AG04450 (cell line): ENCODE results near the gene RBKS. TPM values are rescaled to one million over a fixed set of nuclear protein-coding genes. Genes with fewer than 3 reads are reported as not detected.
A peak's percentile ranks its signal among the peaks of the same experiment; 100 is the strongest.
"Not testable (repeated sequence)": the region's sequence is repeated elsewhere in the genome, so short reads cannot be mapped to it uniquely, and the experiment has no call there.

Experiments
- CTCF ChIA-PET: fragments of 300-600, 350-600 bp; formaldehyde crosslinking; extraction: SDS; loops from one replicate; lab custom pipeline; 2022; ENCODE audit warnings: antibody characterized with exemption, inconsistent platforms; lab: Charles Lee
- POLR2A ChIA-PET: fragments of 350-600 bp; formaldehyde crosslinking; extraction: SDS; loops from one replicate; lab custom pipeline; 2021; ENCODE audit warnings: antibody characterized with exemption, inconsistent platforms; lab: Yijun Ruan, JAX
- DNase-seq: peaks from one replicate; pipeline ENCODE4 v3.0.0-alpha.2; 2011; ENCODE audit warnings: low read depth, low spot score
- H3K27ac ChIP-seq: one replicate; pipeline ENCODE4 v1.5.1; 2012; ENCODE audit warnings: low read depth, low read length, control low read depth
- H3K27me3 ChIP-seq: one replicate; pipeline ENCODE4 v1.6.0; 2012; ENCODE audit warnings: low read length; ENCODE audit not compliant: control insufficient read depth, insufficient read depth
- H3K4me3 ChIP-seq: 2 replicates; pipeline ENCODE4 v1.5.1; 2011; ENCODE audit warnings: mild to moderate bottlenecking, low read depth, low read length, control low read depth
- H3K9me3 ChIP-seq: 2 replicates; pipeline ENCODE4 v1.5.1; 2012; ENCODE audit warnings: low read length; ENCODE audit not compliant: control insufficient read depth, insufficient read depth
- CTCF ChIP-seq: IDR thresholded peaks from 2 replicates; pipeline ENCODE4 v1.5.1; 2011; ENCODE audit warnings: low read depth, low read length, control low read depth, inconsistent platforms
- polyA plus RNA-seq: library from polyadenylated mRNA; depleted of rRNA; stranded (reverse); fragments of >200 nt; gene quantifications from 2 replicates; pipeline ENCODE4 v1.2.3, GENCODE V29; 2011

RBKS gene
- polyA plus RNA-seq, 1 experiment, result 1.5 TPM

GRCh38 chr2:27771548-27772335 is 118.4 kb downstream of the RBKS start, which contains the start of gene MRPL33:
MRPL33 (plus strand) TSS chr2:27771719; CDS start chr2:27771778, 59 bp downstream.
- DNase-seq, result peak; percentile 57
- Histone ChIP-seq H3K4me3 (peak within 1 kb of the TSS; percentile 89), H3K27ac (peak within 1 kb of the TSS; percentile 86), H3K27me3 (no peaks in the 10 kb centered on the region), H3K9me3 (no peaks in the 10 kb centered on the region)
- TF ChIP-seq CTCF, result no peak
- POLR2A ChIA-PET, result interaction anchor here (1.4 kb wide), 1 partner anchor 27 kb away, joined by 4 read pairs; no protein-coding TSS in a partner anchor
- CTCF ChIA-PET, result no interaction called here

GRCh38 chr2:27771202-27771547 is 119.0 kb downstream of the RBKS start:
- ChIA-PET CTCF (no interaction called here), POLR2A (no interaction called here)
- no peak for TF ChIP-seq CTCF
- Histone ChIP-seq H3K27ac (peak overlapping the region; percentile 58), H3K27me3 (no peaks in the 10 kb centered on the region), H3K4me3 (peak overlapping the region; percentile 89), H3K9me3 (no peaks in the 10 kb centered on the region)
- DNase-seq, result no peak

- ChIA-PET CTCF (interaction anchor here (0.7 kb wide), 1 partner anchor 12 kb away, joined by 3 read pairs; no protein-coding TSS in a partner anchor), POLR2A (no interaction called here)
- H3K27me3 ChIP-seq, result no peaks in the 10 kb centered on the region
- no peak for TF ChIP-seq CTCF
- DNase-seq, result no peak
- H3K4me3 ChIP-seq, result no peak overlapping the region
- H3K9me3 ChIP-seq, result peaks cover 2% of the 10 kb centered on the region; the same call in 1 of the 2 replicates
- H3K27ac ChIP-seq, result no peak overlapping the region
Measured at GRCh38 chr2:27766287-27766661, 123.9 kb downstream of the RBKS start.

- H3K27me3 ChIP-seq, result no peaks in the 10 kb centered on the region
- no peak overlapping the region for H3K27ac ChIP-seq
- no peak for DNase-seq
- POLR2A ChIA-PET, result no interaction called here
- H3K9me3 ChIP-seq, result peaks cover 2% of the 10 kb centered on the region; the same call in 1 of the 2 replicates
- CTCF ChIA-PET, result interaction anchor here (1.0 kb wide), 1 partner anchor 11 kb away, joined by 3 read pairs; no protein-coding TSS in a partner anchor
- H3K4me3 ChIP-seq, result no peak overlapping the region
- no peak for TF ChIP-seq CTCF
Measured at GRCh38 chr2:27765621-27766286, 124.4 kb downstream of the RBKS start.

- POLR2A ChIA-PET, result not testable (repeated sequence)
Measured at GRCh38 chr2:27764526-27764925, 125.7 kb downstream of the RBKS start.

More at GRCh38 chr2:27764526-27764925, 125.7 kb downstream of the RBKS start:
- DNase-seq, H3K9me3 ChIP-seq, H3K27ac ChIP-seq, H3K4me3 ChIP-seq, CTCF ChIA-PET, H3K27me3 ChIP-seq: not testable (repeated sequence)
